Dendritic cell treated with granulocyte-macrophage colony-stimulating factor and Interleukin-4, amounts not matched to agents 40 ng/mL and 50 ng/mL, for 4 days (primary cell): Measurements from ENCODE around the gene SF3A2.
"Not testable (repeated sequence)": the region's sequence is repeated elsewhere in the genome, so short reads cannot be mapped to it uniquely, and the experiment has no call there.

Source experiments
- H3K27ac Mint-ChIP-seq: one replicate; pipeline ENCODE4 v1.8.0; 2022; ENCODE audit warnings: mild to moderate bottlenecking, mixed read lengths
- H3K27me3 Mint-ChIP-seq: one replicate; pipeline ENCODE4 v1.8.0; 2022; ENCODE audit warnings: mild to moderate bottlenecking, mixed read lengths
- H3K36me3 Mint-ChIP-seq: one replicate; pipeline ENCODE4 v1.8.0; 2022; ENCODE audit warnings: low read depth, mixed read lengths
- H3K4me1 Mint-ChIP-seq: one replicate; pipeline ENCODE4 v1.8.0; 2022; ENCODE audit warnings: low read depth, mixed read lengths
- H3K4me3 Mint-ChIP-seq: one replicate; pipeline ENCODE4 v1.8.0; 2022; ENCODE audit warnings: mild to moderate bottlenecking, moderate library complexity, mixed read lengths
- H3K9me3 Mint-ChIP-seq: one replicate; pipeline ENCODE4 v1.8.0; 2022; ENCODE audit warnings: mixed read lengths
- intact Hi-C: fragments of 100-400 bp; cut with micrococcal nuclease; formaldehyde crosslinking; loops from one replicate; pipeline ENCODE4 v1.15.0; 2022

The SF3A2 gene

GRCh38 chr19:2199215-2199614 is 37.4 kb upstream of the SF3A2 start:
- intact Hi-C loops, result no loop called here
- Mint-ChIP-seq H3K27me3 (no peaks in the 10 kb centered on the region), H3K27ac (no peak overlapping the region), H3K9me3 (no peaks in the 10 kb centered on the region), H3K4me1 (no peaks in the 10 kb centered on the region), H3K36me3 (peaks cover 100% of the 10 kb centered on the region), H3K4me3 (no peak overlapping the region)

GRCh38 chr19:2199861-2200623 is 36.6 kb upstream of the SF3A2 start:
- no peaks in the 10 kb centered on the region for H3K27me3 Mint-ChIP-seq
- no peaks in the 10 kb centered on the region for H3K9me3 Mint-ChIP-seq
- intact Hi-C loops, result no loop called here
- peaks cover 100% of the 10 kb centered on the region for H3K36me3 Mint-ChIP-seq
- H3K4me3 Mint-ChIP-seq, result no peak overlapping the region
- peak overlapping the region; percentile 29 for H3K27ac Mint-ChIP-seq
- no peaks in the 10 kb centered on the region for H3K4me1 Mint-ChIP-seq

GRCh38 chr19:2200624-2201294 is 35.9 kb upstream of the SF3A2 start:
- intact Hi-C loops, H3K4me1 Mint-ChIP-seq, H3K27me3 Mint-ChIP-seq, H3K9me3 Mint-ChIP-seq, H3K4me3 Mint-ChIP-seq: not testable (repeated sequence)
- peak overlapping the region; percentile 29 for H3K27ac Mint-ChIP-seq
- peaks cover 100% of the 10 kb centered on the region for H3K36me3 Mint-ChIP-seq

GRCh38 chr19:2201473-2202148 is 35.0 kb upstream of the SF3A2 start:
- Mint-ChIP-seq H3K27me3 (no peaks in the 10 kb centered on the region), H3K4me1 (no peaks in the 10 kb centered on the region), H3K27ac (no peak overlapping the region), H3K9me3 (no peaks in the 10 kb centered on the region), H3K36me3 (peaks cover 100% of the 10 kb centered on the region), H3K4me3 (no peak overlapping the region)
- intact Hi-C loops, result no loop called here

- Mint-ChIP-seq H3K27me3 (no peaks in the 10 kb centered on the region), H3K4me3 (no peak overlapping the region), H3K36me3 (peaks cover 100% of the 10 kb centered on the region), H3K27ac (no peak overlapping the region), H3K4me1 (no peaks in the 10 kb centered on the region), H3K9me3 (no peaks in the 10 kb centered on the region)
- intact Hi-C loops, result no loop called here
Observed at GRCh38 chr19:2202366-2202765, 34.3 kb upstream of the SF3A2 start.

- Mint-ChIP-seq H3K4me1 (peaks cover 11% of the 10 kb centered on the region), H3K27ac (peak overlapping the region; percentile 35), H3K36me3 (peaks cover 100% of the 10 kb centered on the region), H3K4me3 (no peak overlapping the region), H3K9me3 (no peaks in the 10 kb centered on the region), H3K27me3 (no peaks in the 10 kb centered on the region)
- intact Hi-C loops, result no loop called here
Observed at GRCh38 chr19:2207008-2207407, 29.6 kb upstream of the SF3A2 start.

GRCh38 chr19:2207991-2208860 is 28.4 kb upstream of the SF3A2 start:
- intact Hi-C loops, result no loop called here
- Mint-ChIP-seq H3K27me3 (no peaks in the 10 kb centered on the region), H3K27ac (peak overlapping the region; percentile 35), H3K36me3 (peaks cover 100% of the 10 kb centered on the region), H3K4me1 (peaks cover 11% of the 10 kb centered on the region), H3K9me3 (no peaks in the 10 kb centered on the region), H3K4me3 (no peak overlapping the region)

GRCh38 chr19:2208975-2209374 is 27.6 kb upstream of the SF3A2 start:
- peaks cover 100% of the 10 kb centered on the region for H3K36me3 Mint-ChIP-seq
- intact Hi-C loops, result no loop called here

GRCh38 chr19:2209408-2209807 is 27.2 kb upstream of the SF3A2 start:
- no peaks in the 10 kb centered on the region for H3K9me3 Mint-ChIP-seq
- intact Hi-C loops, result no loop called here
- H3K4me3 Mint-ChIP-seq, result no peak overlapping the region
- no peaks in the 10 kb centered on the region for H3K27me3 Mint-ChIP-seq
- peaks cover 11% of the 10 kb centered on the region for H3K4me1 Mint-ChIP-seq
- H3K27ac Mint-ChIP-seq, result no peak overlapping the region
- H3K36me3 Mint-ChIP-seq, result peaks cover 100% of the 10 kb centered on the region

More at GRCh38 chr19:2208975-2209374, 27.6 kb upstream of the SF3A2 start:
- Mint-ChIP-seq H3K4me3 (no peak overlapping the region), H3K4me1 (peaks cover 11% of the 10 kb centered on the region), H3K27ac (no peak overlapping the region), H3K27me3 (no peaks in the 10 kb centered on the region), H3K9me3 (no peaks in the 10 kb centered on the region)

GRCh38 chr19:2210206-2210605 is 26.4 kb upstream of the SF3A2 start:
- intact Hi-C loops, result no loop called here
- H3K4me1 Mint-ChIP-seq, result peaks cover 11% of the 10 kb centered on the region

GRCh38 chr19:2210987-2211740 is 25.5 kb upstream of the SF3A2 start:
- peaks cover 11% of the 10 kb centered on the region for H3K4me1 Mint-ChIP-seq
- intact Hi-C loops, result no loop called here
- peaks cover 100% of the 10 kb centered on the region for H3K36me3 Mint-ChIP-seq
- H3K27me3 Mint-ChIP-seq, result no peaks in the 10 kb centered on the region
- peak overlapping the region; percentile 31 for H3K27ac Mint-ChIP-seq
- no peak overlapping the region for H3K4me3 Mint-ChIP-seq
- H3K9me3 Mint-ChIP-seq, result no peaks in the 10 kb centered on the region

More at GRCh38 chr19:2210206-2210605, 26.4 kb upstream of the SF3A2 start:
- peak overlapping the region; percentile 42 for H3K27ac Mint-ChIP-seq
- peaks cover 100% of the 10 kb centered on the region for H3K36me3 Mint-ChIP-seq
- H3K27me3 Mint-ChIP-seq, result no peaks in the 10 kb centered on the region
- H3K4me3 Mint-ChIP-seq, result no peak overlapping the region
- no peaks in the 10 kb centered on the region for H3K9me3 Mint-ChIP-seq

GRCh38 chr19:2212861-2213711 is 23.5 kb upstream of the SF3A2 start:
- no peaks in the 10 kb centered on the region for H3K27me3 Mint-ChIP-seq
- H3K36me3 Mint-ChIP-seq, result peaks cover 100% of the 10 kb centered on the region
- H3K9me3 Mint-ChIP-seq, result no peaks in the 10 kb centered on the region
- intact Hi-C loops, result no loop called here
- H3K4me1 Mint-ChIP-seq, result peaks cover 6% of the 10 kb centered on the region
- H3K27ac Mint-ChIP-seq, result no peak overlapping the region
- no peak overlapping the region for H3K4me3 Mint-ChIP-seq
